OCI-LY7 (cell line): ENCODE results near the gene MICAL3. TPM values are rescaled to one million over a fixed set of nuclear protein-coding genes. Genes with fewer than 3 reads are reported as not detected.

Experiments used
- BruUV-seq: library from RNA; stranded (reverse); fragments of 400-500 nt; replicated peaks from 2 replicates; lab custom pipeline; 2021; lab: Mats Ljungman, UMichigan
- CTCF ChIA-PET: fragments of 300-600 bp; sonication (Branson Sonifier 250); formaldehyde crosslinking; loops from one replicate; lab custom pipeline; 2022; ENCODE audit warnings: antibody characterized with exemption; ENCODE audit not compliant: unreplicated experiment; lab: Charles Lee
- POLR2A ChIA-PET: fragments of 300-600 bp; sonication (Branson Sonifier 250); formaldehyde crosslinking; loops from one replicate; lab custom pipeline; 2022; ENCODE audit warnings: antibody characterized with exemption; lab: Charles Lee
- DNase-seq: peaks from one replicate; pipeline ENCODE4 v3.0.0-alpha.2; 2015; ENCODE audit warnings: low spot score
- H2AFZ ChIP-seq: fragments of 200-600 bp; sonication (generic), shearing (Covaris generic); 2 replicates; pipeline ENCODE4 v1.6.1; 2014; ENCODE audit warnings: mild to moderate bottlenecking, antibody characterized with exemption, low read length, moderate library complexity
- H3K27ac ChIP-seq: fragments of 200-600 bp; sonication (generic); 2 replicates; pipeline ENCODE4 v1.5.1; 2014; ENCODE audit warnings: mixed run types, low read depth, mild to moderate bottlenecking, moderate library complexity, low read length, inconsistent platforms; ENCODE audit not compliant: poor library complexity, severe bottlenecking
- H3K36me3 ChIP-seq: fragments of 200-600 bp; sonication (generic); 2 replicates; pipeline ENCODE4 v1.6.1; 2014; ENCODE audit warnings: mild to moderate bottlenecking, antibody characterized with exemption, low read length, moderate library complexity, mixed read lengths; ENCODE audit not compliant: insufficient read depth
- H3K4me1 ChIP-seq: fragments of 200-600 bp; sonication (generic); 2 replicates; pipeline ENCODE4 v1.5.1; 2014; ENCODE audit warnings: mild to moderate bottlenecking, low read length; ENCODE audit not compliant: insufficient read depth, poor library complexity, severe bottlenecking
- H3K4me2 ChIP-seq: fragments of 200-600 bp; sonication (generic); 2 replicates; pipeline ENCODE4 v1.6.1; 2014; ENCODE audit warnings: mild to moderate bottlenecking, low read length
- H3K4me3 ChIP-seq: fragments of 200-600 bp; sonication (generic); 2 replicates; pipeline ENCODE4 v1.5.1; 2014; ENCODE audit warnings: mild to moderate bottlenecking, low read depth, low read length; ENCODE audit not compliant: poor library complexity, severe bottlenecking
- H3K79me2 ChIP-seq: fragments of 200-600 bp; sonication (generic); 2 replicates; pipeline ENCODE4 v1.6.1; 2016; ENCODE audit warnings: low read depth, mild to moderate bottlenecking, low read length, moderate library complexity, mixed read lengths; ENCODE audit not compliant: insufficient read depth
- H3K9me2 ChIP-seq: fragments of 200-600 bp; sonication (generic); 2 replicates; pipeline ENCODE4 v1.6.1; 2016; ENCODE audit warnings: mild to moderate bottlenecking, low read length, mixed read lengths; ENCODE audit not compliant: insufficient read depth
- H3K9me3 ChIP-seq: fragments of 200-600 bp; sonication (generic); 2 replicates; pipeline ENCODE4 v1.6.1; 2014; ENCODE audit warnings: mild to moderate bottlenecking, mixed run types, low read length, mixed read lengths
- H4K20me1 ChIP-seq: fragments of 200-600 bp; sonication (generic); 2 replicates; pipeline ENCODE4 v1.6.1; 2014; ENCODE audit warnings: mild to moderate bottlenecking, antibody characterized with exemption, low read length, moderate library complexity, mixed read lengths; ENCODE audit not compliant: insufficient read depth
- CTCF ChIP-seq: fragments of 200-600 bp; sonication (generic); conservative IDR thresholded peaks from 2 replicates; pipeline ENCODE4 v1.5.1; 2014; ENCODE audit warnings: mild to moderate bottlenecking, antibody characterized with exemption, low read length, moderate library complexity, mixed read lengths
- EZH2phosphoT487 ChIP-seq: fragments of 200-600 bp; sonication (generic); IDR thresholded peaks from 2 replicates; pipeline ENCODE4 v1.6.1; 2018; ENCODE audit warnings: low read depth, borderline replicate concordance, mild to moderate bottlenecking, mixed run types, antibody characterized with exemption, low read length, moderate library complexity, mixed read lengths
- intact Hi-C: fragments of 100-400 bp; cut with micrococcal nuclease; formaldehyde crosslinking; loops from one replicate; pipeline ENCODE4 v1.10.0; 2022; ENCODE audit not compliant: unreplicated experiment
- total RNA-seq, 2 experiments: library from RNA; depleted of rRNA in 1 of 2; stranded (reverse); fragments of >200 nt in 1 of 2; shearing (Covaris generic) in 1 of 2; gene quantifications; 2 replicates each; pipeline ENCODE4 v1.2.3, GENCODE V29; 2014 to 2022

Gene MICAL3
- total RNA-seq, 2 experiments from 2014 or later = 80.9 to 210 TPM

- Histone ChIP-seq H3K4me3 (no peak overlapping the region), H2AFZ (no peak overlapping the region), H3K36me3 (peaks cover 30% of the 10 kb centered on the region), H4K20me1 (no peaks in the 10 kb centered on the region), H3K4me1 (peaks cover 15% of the 10 kb centered on the region), H3K9me2 (no peaks in the 10 kb centered on the region), H3K4me2 (no peak overlapping the region), H3K79me2 (no peaks in the 10 kb centered on the region), H3K27ac (no peak overlapping the region), H3K9me3 (no peaks in the 10 kb centered on the region)
- BruUV-seq = no TSS peak
- ChIA-PET CTCF (interaction anchor here (0.5 to 0.6 kb wide), 2 partner anchors 43 to 58 kb away, joined by 3 read pairs; no protein-coding TSS in a partner anchor), POLR2A (interaction anchor here (0.6 to 0.9 kb wide), 3 partner anchors 16 to 525 kb away, joined by 3 to 7 read pairs (median 6); no protein-coding TSS in a partner anchor)
- no peak for DNase-seq
- intact Hi-C loops = loop anchor here (1.0 kb wide), 6 partner anchors 30 to 334 kb away; no protein-coding TSS in a partner anchor
- no peak for TF ChIP-seq CTCF
- TF ChIP-seq EZH2phosphoT487 = no peak
These were observed 282.4 kb downstream of the MICAL3 start for GRCh38 chr22:17741866-17742526.

GRCh38 chr22:17739196-17739975 lies 285.0 kb downstream of the MICAL3 start:
- BruUV-seq = no TSS peak
- POLR2A ChIA-PET = no interaction called here
- H3K36me3 ChIP-seq = peaks cover 52% of the 10 kb centered on the region
- intact Hi-C loops = no loop called here
- H3K9me3 ChIP-seq = no peaks in the 10 kb centered on the region
- DNase-seq = no peak
- H3K9me2 ChIP-seq = no peaks in the 10 kb centered on the region
- no peak overlapping the region for H3K27ac ChIP-seq
- TF ChIP-seq CTCF (no peak), EZH2phosphoT487 (no peak)
- peaks cover 4% of the 10 kb centered on the region for H3K4me1 ChIP-seq
- no peak overlapping the region for H2AFZ ChIP-seq
- no peak overlapping the region for H3K4me2 ChIP-seq
- CTCF ChIA-PET = no interaction called here
- no peaks in the 10 kb centered on the region for H4K20me1 ChIP-seq
- H3K4me3 ChIP-seq = no peak overlapping the region
- no peaks in the 10 kb centered on the region for H3K79me2 ChIP-seq
